ENCODE data around the gene PSMC3.

PSMC3 gene

DNA sequence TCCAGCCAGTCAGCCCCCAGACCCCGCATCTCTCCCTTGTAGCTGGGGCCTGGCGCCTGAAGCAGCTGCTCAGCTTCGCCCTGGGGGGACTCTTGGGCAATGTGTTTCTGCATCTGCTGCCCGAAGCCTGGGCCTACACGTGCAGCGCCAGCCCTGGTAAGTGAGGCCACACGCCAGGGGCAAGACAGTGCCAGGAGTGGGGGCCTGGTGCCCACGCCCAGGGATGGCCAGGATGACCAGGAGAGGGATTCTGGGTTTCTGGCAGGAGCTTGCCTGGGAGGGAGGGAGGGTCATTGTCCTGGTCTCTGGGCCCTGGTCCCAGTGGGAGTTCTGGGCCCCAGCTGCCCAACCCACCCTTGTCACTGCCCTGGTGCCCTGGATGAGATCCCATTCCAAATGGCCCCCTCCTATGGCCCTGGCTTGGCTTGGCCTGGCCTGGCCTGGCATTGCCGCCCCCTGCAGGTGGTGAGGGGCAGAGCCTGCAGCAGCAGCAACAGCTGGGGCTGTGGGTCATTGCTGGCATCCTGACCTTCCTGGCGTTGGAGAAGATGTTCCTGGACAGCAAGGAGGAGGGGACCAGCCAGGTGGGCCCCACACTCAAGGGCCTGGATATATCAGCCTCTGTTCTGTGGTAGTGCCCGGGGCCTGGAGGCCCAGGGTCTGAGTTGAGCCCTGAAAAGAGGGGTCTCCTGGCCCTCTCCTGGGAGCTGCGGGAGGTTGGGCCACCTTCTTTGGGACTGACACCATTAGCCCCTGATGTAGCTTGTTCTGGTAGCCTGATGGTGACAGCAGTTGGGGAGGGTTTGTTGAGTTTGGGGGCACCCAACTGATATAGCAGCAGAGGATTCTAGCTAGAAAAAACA, 14.1 kb downstream of the PSMC3 start:
- DNase-seq = peak; percentile 72

DNA sequence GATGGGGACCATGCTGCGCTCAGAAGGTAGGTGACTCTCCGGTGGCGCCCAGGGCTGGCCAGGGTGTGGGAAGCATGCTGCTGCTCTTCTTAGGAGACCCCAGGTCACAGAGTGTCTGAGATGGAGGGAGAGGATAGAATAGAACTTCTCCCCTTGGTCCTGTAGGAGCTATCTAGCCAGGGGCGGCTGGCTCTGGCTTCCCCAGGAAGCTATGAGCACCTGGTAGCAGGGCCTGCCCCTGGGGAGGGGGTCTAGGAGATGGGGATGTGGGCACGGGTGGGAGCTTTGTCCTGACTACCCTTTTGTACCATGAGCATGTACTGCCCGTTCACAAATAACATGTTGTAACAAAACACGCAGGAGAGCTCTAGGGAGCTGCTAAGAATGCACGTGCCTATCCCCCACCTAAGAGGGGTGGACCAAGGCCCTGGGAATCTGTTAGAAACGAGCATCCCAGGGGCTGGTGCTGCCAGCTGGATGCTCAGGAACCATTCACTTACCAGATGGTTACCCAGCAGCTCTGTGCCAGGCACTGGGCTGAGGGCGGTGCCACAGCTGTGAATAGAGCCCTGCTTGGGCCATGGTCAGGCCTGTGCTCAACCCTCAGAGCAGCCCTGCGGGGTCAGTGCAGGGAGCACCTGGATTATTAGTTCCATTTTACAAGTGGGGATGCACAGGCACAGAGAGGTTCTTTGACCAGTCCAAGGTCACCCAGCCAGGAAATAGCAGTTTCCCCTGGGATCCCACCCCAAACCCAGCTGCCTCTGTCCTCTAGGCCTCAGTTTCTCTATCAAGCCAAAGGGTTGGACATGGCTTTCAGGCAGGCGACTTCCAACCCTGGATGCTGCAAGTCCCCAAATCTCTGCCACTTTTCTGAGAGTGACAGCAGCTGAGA, 15.6 kb downstream of the PSMC3 start:
- no peak for DNase-seq

DNA sequence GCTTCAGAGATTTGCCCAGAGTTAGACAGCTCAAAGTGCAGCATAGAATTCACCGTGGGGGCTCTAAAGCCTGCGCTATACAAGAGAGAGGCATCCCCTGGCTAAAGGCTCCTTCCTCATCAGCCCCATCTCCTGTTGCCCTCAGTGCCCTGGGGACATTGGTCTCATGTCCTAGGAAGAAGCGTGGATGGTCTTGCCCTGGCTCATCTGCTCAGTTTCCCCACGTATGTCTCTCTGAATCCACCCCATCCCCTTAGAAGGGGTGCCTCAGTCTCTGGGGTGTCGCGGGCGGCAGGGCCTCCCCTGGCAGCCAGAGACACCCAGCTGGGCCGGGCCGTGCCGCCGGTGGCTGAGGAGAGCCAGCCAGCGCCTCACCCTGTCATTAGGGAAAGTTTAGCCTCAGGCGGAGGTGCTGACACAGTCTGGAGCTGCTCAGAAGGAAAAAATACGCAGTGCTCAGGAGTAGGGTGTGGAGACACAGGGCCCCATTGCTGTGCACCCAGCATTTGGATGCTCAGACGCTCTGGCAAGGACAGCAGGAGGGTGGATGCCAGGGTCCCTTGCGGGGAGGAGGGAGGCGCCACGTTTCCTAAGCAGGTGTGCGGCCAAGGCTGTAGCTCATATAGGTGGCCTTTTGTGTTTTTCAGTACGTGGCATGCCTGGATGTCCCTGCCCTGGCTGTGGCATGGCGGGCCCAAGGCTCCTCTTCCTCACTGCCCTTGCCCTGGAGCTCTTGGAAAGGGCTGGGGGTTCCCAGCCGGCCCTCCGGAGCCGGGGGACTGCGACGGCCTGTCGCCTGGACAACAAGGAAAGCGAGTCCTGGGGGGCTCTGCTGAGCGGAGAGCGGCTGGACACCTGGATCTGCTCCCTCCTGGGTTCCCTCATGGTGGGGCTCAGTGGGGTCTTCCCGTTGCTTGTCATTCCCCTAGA, 16.5 kb downstream of the PSMC3 start:
- no peak for DNase-seq

DNA sequence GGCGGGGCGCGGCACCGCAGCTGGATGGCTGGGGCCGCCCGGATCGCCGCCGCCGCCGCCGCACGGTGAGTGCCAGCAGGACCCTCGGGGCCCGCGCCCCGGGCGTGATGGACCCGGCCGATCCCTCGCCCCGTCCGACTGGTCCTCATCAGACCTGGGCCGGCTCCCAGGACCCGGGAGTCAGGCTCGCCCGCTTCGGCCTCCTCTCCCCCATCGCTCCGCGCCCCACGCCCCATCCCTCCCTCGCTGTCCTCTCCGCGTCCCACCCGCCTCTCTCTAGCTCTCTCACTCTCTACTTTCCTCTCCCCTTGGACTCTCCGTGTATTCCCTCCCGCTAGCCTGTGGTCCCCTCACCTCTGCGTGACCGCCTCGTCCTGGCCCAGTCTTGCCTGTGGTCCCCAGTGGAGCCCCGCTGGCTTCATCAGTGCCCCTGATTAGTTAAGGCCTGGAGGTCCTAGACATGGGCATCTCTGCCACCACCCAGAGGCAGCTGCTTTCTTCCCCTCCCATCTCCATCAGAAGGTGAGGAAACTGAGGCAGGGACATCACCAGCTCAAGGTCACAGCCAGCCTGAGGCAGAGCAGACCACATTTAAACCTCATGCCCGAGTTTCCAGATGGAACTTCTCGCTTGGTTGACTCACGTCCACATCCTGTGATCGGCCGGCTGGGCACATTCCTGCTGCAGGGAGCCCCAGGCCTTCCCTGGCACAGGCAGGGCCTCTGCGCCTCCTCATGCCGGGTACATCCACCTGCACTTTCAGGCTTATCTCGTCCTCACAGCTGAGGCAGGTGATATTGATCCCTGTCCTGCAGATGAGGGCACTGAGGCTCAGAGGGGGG, 17.4 kb downstream of the PSMC3 start:
- DNase-seq = no peak

DNA sequence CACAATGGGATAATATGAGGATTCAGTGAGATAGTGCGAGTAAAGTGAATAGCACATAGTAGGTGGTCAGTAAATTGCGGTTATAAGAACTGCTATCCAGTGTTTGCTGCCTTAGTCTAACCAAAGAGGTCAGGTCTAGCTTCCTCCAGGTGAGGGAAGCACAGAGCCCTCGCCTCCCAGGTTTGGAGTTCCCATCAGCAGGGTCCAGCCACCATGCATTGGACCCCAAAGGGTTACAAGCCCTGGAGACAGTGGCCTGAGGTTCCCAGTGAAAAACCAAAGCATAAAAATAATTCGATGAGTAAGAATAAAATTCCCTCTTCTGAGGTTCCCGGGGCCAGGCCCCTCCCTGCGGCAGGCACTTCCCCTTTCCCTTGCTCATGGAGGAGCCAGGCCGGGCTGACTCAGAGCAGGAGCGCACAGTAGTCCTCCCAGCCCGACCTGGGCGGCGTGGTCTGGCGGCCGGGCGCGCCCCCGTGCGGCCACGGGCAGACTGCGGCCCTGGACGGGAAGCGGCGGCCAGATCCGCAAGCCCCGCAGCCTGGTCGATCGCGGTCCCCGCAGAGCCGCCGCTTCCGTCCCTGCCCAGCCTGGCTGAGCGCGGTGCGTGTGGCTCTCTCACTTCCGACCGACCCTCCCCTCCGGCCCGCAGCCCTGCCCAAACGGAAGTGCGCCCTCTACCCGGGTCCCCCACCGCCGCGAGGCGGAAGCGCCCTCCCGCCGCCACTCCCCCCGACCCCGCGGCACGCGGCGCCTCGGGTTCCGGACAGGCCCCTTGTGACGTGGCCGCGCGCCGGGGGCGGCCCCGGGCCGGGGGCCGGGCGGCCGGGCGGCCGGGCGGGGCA, 18.3 kb downstream of the PSMC3 start, which contains the start of gene SLC39A13:
TSS of gene SLC39A13 (plus strand) at position 845 of the 845 bp plus-strand sequence. CDS start 1,505 bp downstream, outside the sequence.
- DNase-seq = peak; percentile 96

DNA sequence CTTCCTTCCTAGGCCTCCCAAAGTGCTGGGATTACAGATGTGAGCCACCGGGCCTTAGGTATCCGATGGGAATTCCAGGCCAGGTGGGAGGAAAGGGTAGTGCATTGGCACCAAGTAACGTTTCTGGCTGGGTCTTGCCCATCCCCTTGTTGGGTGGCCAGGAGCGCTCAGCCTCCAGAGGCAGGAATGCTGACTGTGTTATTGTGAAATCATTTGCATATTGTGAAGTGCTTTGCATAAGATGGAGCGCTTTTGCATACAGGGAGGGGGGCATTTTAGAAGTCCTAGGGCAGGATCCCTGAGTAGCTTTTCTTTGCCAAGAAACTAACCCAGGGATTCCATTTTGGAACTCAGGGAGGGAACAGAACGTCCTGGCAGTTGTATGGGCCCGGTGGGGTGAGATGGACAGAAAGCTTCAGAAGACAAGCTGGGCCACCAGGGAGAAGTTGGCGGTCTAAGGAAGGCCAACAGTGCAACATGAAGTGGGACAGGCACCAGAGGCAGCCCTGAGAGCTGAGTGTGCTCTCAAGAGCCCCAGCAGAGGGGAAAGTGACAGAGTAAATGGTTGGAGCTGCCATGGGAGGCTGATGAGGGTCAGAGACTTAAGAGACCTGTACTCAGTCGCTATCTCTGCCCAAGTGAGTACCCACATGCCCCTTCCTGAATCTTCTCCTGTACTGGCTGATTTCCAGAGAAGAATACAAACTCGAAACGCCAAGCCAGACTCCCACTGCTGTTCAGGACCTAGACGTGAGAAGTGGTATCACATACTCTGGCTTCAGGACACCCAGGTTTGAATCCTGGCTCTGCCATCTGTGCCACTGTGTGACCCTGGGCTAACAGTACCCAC, 19.1 kb downstream of the PSMC3 start:
- no peak for DNase-seq

DNA sequence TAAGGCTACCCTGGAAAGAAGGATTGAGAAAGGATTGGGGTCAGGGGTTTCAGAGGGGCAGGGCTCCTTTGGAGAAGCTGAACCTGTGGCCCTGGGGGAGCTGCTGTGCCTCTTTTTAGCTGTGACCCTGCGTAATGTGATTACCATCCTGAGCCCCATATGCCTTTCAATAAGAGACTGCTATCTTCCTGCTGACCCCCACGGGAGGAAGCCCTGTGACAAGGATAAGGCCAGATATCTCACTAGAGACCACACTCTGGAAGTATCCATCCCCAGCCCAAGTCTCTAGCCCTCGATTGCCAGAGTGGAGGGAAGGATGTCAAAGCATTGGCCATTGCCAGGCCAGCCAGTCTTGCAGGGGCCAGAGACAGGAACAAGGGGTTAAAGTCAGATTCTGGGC, 22.7 kb downstream of the PSMC3 start:
- DNase-seq = no peak

DNA sequence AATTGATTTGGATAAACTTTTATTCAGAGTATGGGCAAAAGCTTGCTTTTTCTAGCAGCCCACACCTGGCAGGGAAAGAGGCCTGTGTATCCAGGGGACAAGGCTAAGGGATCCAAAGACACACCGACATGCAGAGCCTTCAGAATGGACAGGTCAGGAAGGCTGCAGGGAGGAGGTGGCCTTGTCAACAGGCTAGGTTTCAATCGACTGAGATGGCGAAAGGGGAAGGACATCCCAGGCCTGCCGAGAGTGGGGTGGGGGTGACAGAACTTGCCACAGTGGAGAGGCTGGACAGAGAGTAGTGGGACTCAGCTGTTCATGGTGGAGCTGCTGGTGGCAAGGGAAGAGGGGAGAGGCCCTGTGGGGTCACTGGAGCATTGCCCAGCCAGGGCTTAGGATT, 23.1 kb downstream of the PSMC3 start:
- no peak for DNase-seq

DNA sequence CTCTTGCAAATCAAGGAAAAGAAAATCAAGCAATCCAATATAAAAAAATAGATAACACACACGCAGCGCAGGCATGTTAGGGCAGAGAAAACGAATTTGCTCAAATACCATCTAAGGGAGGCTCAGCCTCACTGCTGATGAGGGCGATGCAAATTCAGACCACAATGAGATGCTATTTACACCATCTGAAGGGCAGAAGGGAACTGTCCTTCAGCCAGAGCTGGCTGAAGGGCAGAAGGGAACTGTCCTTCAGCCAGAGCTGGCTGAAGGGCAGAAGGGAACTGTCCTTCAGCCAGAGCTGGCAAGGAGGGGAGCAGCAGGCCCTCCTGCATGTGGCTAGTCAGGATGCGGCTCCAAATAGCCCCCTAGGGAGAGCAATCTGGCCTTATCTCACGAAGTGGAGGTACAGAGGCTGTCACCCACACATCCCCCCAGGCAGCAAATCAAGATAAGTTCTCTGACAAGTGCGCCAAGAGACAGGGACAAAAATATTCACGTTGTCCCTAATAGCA, 25.4 kb downstream of the PSMC3 start:
- no peak for DNase-seq

DNA sequence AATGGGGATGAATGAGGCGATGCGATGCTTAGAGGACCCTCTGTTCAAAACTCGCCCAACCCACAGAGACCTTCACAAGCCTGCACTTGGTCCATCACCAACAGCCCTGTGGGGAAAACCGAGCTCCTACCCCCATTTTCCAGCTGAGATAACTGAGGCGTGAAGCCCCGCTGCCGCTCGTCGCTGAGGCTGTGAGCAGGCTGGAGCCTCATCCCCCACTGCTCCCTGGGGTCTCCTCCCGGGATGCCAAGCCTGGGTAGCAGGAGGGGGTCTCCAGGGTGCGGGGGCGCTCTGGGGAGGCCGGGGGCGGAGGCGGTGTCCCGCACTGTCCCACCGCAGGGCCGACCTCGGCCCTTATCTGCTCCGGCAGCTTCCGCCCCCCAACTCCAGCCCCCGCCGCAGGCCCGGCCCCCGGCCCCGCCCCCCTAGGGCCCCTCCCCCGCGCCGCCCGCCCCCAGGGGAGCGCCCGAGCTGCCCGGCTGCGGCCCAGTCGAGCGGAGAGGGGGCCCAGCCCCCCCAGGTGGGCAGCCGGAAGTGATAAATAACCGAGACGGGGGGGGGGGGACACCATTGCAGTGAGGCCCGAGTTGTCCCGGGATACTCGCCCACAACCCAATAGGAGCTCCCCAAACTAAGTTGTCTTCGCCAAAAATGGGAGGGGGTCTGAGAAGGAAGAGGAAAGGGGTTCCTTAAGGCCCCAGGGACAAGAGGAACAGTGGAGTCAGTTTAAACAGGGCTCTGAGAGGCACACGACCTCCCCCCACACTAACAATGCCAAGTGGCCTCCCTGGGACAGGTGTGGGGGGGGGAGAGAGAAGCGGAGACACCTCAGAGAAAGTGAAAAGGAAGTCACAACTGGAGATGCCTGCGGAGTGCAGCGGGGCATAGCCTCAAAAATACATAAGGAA, 26.1 kb downstream of the PSMC3 start:
- no peak for DNase-seq

DNA sequence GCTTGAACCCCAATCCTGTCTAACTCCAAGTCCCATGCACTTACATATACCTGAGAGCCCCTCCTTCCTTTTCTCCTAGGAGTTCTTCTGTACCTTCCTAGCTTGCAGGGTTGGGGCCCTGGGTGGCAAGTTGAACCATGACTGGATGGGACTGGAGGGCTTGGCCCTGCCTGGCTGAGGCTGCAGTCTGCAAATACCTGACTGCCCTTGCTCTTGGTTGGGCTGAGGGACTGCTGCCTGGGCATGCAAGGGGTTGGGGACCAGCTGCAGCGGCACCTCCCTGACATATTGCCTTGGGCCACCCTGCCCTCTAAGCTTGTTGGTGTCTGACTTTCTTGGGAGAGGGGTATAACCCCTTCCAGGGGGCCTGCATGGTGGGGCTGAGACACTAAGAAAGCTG, 27.7 kb downstream of the PSMC3 start:
- DNase-seq = no peak

DNA sequence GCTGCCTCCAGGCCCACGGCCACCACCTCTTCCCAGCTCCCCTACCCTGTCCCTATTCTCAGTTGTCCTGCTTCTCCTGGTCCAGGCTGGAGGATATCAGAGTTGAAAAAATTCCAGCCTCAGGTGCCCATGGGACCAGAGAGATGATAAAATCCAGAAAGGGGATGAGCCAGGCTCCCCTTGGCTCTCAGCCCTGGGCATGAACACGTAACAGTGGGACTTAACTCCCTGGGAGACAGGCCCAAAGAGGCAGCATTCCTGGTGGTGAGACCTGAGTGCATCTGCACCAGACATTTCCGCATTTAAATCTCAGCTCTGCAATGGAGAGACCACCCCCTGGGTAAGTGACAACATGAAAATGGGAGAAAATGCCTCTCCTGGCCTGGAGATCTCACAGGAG, 28.2 kb downstream of the PSMC3 start:
- DNase-seq = no peak

DNA sequence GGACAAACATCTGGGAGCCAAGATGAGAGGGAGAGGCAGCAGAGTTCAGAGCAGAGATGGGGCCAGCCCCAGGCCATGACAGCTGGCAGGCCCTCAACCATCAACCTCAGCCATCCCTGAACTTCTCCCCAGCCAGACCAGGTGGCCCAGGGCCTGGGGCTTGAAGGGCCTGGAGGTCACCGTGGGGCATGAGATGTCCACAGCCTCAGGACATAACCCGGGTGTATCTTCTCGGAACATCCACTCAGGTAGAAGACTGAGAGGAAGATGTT, 30.3 kb downstream of the PSMC3 start:
- no peak for DNase-seq

DNA sequence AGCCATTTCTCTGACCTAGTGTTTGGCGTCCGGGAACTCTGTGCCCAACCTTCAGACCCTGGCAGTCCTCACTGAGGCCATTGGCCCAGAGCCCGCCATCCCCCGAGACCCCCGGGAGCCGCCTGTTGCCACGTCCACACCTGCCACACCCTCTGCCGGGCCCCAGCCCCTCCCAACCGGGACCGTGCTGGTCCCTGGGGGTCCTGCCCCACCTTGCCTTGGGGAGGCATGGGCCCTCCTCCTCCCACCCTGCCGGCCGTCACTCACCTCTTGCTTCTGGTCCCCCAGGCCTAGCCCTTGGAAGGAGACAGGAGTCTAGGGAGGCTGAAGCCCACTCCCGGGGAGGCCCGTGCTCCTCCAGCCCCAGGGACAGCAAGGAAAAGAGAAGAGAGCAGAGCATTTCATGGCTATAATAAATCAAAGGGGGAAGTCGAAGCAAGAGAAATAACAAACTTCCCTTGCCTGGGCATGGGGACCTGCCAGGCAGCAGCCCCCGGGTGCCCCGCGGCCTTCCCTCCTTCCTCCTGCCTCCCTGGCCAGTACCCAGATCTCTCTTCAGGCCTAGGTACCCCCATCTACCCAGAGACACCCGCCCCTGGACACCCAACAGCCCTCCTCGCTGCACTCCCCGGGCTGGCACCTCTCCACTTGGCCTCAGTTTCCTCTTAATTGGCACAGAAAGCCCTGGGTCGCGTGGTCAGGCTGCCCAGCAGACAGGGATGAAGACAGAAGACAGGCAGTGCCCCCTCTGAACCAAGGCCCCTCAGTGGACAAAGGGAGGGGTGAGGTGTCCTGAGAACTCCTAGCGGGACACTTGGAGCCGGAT, 30.8 kb downstream of the PSMC3 start:
- no peak for DNase-seq

DNA sequence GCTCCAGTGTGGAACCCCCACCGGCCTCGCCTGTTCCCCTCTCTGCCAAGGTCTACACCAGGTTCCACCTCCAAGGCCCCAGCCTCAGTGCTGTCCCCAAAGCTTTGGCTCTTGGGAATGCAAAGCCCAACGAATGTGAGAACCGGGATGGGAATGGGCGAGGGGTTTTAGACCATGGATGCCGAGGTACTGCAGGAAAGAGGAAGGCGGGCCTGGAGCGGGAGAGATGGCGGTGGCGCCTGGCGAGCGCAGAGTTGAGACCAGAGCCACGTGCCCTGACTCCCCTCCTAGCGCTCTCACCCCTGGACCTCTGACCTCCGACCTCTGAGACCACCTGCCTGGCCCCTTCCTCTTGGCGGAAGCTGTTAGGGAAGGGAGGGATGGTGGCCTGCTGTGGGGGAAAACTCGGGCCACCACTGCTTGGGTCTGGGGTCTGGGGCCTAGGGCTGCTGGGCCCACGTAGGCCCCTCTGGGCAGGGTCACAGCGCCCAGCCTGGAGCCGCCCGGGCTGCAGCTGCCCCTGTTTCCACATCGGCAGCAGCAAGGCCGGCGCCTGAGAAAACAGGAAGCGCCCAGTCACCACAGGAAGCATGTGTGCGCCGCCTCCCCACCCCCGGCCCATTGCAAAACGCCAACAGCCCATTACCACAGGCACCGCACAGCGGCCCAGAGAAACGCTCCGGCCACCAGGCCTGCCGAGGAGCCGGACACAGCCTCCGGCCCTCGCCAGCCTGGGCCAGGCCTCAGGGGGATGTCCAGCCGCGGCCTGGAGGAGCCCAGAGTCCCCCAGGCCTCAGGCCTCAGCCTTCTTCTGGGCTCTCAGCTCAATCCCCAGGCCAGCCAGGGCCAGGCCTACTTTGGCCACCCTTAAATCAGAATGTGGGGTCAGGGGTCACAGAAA, 31.7 kb downstream of the PSMC3 start:
- DNase-seq = peak; percentile 77

DNA sequence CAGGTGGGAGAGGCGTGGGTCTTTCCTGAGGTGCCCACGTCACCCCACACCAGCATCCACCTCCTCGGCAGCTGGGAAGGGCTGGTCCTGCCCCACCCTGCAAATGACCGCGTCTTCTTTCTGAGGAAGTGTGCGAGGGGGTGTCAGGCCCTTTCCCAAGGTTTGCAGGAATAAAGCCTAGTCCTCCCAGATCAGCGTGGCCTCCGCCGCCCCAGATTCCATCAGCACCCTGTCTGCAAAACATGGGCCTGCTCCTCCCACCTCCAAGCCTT, 32.3 kb downstream of the PSMC3 start:
- DNase-seq = no peak
